DLD1 (cell line): ENCODE measurements around the gene AGBL4.

Experiments
- in situ Hi-C: cut with HindIII; loops from 2 replicates; pipeline ENCODE4 v1.10.0; 2017; ENCODE audit warnings: low sequenced_read_pairs

Gene AGBL4

GRCh38 chr1:48953617-48954016 is 1070.1 kb downstream of the AGBL4 start:
- in situ Hi-C loops, result no loop called here

DNA sequence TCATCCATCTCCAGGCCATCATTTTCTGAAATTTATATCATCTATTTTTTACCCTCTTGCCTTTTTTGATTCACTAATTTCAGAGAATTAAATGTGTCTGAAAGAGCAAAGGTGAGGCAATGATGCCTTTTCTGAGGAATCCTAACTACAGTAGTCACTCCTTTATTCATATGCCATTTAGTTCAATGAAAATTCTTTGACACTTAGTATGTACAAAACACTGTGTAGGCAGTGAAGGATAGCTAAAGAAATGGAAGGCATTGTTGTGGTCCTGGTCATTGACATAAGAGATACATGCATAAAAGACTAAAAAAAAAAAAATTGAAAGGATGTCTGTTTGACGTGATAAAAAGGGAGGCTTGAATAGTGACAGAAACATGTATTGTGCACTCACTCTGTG is 1075.2 kb downstream of the AGBL4 start:
- in situ Hi-C loops, result no loop called here

DNA sequence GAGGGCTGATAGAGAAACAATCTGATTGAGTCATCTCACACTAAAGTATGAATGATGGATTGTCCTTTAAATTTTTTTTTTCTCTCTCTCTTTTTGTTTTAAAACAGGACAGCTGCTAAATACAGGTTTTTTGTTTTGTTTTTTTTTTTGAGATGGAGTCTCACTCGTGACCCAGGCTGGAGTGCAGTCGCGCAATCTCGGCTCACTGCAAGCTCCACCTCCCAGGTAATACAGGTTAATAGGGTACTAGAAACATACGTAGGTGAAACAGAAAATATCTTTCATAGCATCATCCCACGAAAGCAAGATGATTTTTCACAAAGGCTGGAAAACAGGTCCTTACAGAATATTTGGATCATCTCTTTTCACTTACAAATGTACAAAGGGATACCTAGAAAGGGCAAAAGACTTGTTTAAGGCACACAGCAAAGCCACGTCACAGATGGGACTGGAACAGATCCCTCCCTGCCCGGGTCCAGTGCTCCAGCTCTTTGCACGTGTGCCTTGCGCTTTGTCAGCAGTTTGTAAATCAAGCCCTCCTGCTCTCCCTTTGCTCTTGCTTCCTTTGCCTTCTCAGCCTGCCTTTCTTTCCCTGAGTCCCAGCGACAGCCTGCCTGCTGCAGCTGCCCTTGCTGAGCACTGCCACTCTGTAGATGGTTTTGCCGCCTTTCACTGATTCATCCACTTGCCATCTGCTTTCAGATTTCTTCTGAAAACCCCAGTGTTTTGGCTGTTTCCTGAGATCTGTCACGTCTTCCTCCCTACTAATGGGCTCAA is 1075.8 kb downstream of the AGBL4 start:
- in situ Hi-C loops, result no loop called here

DNA sequence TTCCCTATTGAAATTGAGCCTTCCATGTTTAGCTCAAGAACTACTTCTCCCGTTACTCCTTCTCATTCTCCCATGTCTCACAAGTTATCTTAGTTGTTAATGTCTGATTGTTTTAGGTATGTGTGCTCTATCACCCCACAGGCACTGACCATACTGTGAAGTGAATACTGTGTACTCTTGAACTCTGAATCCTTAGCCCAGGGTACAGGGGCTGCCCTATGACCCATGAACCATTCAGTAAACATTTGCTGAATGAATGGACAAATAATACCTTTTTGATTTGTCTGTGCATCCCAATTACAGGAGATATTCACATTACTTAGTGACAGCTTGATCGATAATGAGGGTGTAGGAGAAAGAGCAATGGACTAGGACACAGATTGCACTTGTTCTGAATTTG is 1077.7 kb downstream of the AGBL4 start:
- in situ Hi-C loops, result no loop called here

GRCh38 chr1:48944811-48945210 is 1078.9 kb downstream of the AGBL4 start:
- in situ Hi-C loops, result no loop called here

GRCh38 chr1:48943826-48944225 is 1079.9 kb downstream of the AGBL4 start:
- in situ Hi-C loops, result no loop called here

DNA sequence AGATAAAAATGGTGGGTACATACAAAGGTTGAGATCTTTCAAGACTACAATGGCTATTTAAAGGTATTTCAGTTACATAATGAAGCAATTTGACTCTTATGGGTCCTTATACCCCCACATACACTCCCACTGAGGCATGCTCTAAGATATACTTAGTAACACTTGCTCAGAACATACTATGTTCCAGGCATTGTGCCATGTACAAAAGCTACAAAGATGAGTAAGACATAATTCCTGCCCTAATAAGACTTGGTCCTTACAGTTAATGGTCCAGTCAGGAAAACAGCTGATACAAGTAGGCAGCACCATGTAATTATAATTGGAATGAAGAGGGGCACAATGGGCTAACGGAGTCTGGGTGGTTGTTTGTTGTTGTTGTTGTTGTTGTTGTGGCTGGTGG is 1080.4 kb downstream of the AGBL4 start:
- in situ Hi-C loops, result no loop called here

- in situ Hi-C loops, result no loop called here
Observed at GRCh38 chr1:48940962-48941732, 1082.6 kb downstream of the AGBL4 start.

DNA sequence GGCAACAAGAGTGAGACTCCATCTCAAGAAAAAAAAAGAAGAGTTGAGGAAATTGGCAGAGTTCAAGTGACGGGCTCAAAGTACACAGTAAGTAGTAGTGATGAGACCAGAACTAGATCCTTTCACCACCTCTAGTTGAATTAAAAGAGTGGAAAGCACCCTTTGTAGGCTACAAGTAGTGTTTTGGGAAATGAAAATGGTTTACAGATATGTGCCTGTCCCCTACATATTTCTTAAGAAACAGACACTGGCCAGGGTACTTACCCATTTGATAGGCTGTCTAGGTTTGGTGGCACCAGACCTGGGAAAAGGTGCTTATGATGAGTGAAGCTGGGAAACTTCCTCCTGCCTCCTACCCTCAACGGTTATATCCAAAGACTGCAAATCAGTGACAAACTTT is 1083.4 kb downstream of the AGBL4 start:
- in situ Hi-C loops, result no loop called here

DNA sequence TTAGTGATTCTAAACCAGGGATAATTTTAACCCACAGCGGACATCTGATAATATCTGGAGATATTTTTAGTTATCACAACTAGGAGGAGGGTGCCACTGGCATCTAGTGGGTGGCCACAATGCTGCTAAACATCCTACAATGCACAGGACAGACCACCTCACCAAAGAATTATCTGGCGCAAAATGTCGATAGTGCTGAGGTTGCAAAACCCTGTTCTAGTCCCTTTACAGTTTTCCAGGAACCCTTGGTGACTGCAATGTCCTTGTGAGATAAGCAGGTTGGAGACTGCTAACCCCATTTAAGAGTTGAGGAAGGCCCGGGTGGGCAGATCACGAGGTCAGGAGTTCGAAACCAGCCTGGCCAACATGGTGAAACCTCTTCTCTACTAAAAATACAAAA is 1083.9 kb downstream of the AGBL4 start:
- in situ Hi-C loops, result no loop called here

DNA sequence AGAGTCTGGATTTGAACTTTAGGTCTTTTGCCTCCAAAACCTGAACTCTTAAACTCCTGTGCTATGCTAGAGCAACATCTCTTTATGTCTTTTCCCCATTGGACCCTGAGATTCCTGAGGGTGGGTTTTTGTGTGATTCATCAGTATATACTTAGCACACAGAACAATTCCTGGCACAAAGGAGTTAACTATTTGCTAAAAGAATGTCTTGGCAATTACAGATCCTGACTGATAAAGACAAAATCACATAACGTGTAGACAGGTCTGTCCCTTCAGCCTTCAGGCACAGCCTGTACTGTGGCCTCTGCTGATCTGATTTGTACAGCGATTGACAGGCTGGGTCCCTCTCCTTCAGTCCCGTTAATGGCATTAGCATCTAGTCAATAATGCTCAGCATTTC is 1084.7 kb downstream of the AGBL4 start:
- in situ Hi-C loops, result no loop called here

- in situ Hi-C loops, result no loop called here
Observed at GRCh38 chr1:48937732-48938131, 1086.0 kb downstream of the AGBL4 start.

DNA sequence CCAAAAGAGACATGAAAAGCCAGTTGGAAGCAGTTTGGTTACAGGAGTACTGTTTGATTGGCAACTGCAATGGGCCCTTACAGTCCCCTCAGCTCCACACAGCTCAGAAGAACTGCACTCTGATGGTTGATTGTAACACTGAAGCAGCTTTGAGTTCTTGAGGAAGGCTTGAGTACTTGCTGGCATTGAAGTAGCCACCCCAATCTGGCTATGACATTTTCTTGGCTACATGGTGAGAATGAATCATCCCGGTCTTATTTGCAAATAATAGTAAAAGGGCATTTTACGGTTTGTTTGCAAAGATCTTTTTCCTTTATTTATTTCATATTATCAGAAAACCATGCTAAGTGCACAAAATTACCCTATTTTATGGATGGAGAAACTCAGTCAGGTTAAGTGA is 1087.3 kb downstream of the AGBL4 start:
- in situ Hi-C loops, result no loop called here

GRCh38 chr1:48932366-48932765 is 1091.4 kb downstream of the AGBL4 start:
- in situ Hi-C loops, result no loop called here

DNA sequence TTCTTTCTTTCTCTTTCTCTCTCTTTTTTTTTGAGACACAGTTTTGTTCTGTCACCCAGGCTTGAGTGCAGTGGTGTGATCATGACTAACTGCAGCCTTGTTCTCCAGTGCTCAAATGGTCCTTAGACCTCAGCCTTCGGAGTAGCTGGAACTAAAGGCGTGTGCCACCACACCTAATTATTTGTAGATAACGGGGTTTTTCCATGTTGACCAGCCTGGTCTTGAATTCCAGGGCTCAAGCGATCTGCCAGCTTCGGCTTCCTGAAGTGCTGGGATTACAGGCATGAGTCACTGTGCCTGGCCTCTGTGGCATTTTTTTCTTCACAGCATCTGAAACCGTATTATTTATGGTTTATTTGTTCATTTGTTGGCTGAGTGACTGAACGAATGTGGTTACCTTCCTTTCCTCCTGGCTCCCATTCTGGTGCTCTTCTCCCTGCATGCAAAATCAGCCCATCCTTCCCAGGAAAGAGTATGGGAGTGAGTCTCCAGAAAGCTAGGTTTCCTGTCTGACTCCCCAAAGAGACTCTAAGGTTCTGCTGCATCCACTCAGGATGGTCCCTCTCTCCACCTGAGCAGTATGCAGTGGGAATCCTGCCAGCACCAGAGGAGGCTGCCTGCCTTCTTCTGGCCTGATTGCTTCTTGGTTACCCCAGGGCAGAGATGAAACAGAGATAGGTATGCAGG is 1092.1 kb downstream of the AGBL4 start:
- in situ Hi-C loops, result no loop called here

GRCh38 chr1:48930011-48930410 is 1093.7 kb downstream of the AGBL4 start:
- in situ Hi-C loops, result no loop called here

DNA sequence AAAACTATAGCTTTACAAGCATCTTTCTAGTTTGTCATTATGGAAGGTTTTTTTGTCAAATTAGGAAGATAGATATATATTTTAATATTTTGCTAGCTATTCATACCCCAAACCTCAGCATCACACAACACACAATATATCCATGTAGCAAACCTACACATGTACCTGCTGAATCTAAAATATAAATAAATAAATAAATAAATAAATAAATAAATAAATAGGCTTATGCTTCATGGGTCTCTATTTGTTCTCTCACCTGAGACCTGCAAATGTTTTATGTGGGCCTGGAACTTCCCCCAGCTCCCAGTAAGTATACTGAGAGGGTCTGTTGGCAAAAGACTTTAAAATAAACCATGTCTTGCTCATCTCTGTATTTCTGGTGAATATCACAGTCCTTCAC is 1099.7 kb downstream of the AGBL4 start:
- in situ Hi-C loops, result no loop called here

DNA sequence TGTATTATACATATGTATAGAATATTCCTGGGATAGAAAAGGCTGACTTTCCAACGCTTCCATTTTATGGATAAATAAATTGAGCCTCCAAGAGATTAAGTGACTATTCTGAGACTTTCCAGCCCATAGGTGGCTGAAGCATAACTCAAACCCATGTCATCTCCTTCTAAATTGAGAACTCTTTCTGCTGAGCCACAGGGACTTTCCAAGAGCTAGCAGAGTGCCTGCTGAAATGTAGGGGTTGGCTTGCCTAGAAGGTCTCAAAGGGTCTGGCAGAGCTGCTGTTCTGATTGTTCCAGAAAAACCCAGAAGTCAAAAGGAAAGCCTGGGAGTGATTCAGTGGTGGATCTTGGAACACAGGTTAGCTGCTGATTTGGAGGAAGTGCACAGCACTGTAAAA is 1100.6 kb downstream of the AGBL4 start:
- in situ Hi-C loops, result no loop called here

DNA sequence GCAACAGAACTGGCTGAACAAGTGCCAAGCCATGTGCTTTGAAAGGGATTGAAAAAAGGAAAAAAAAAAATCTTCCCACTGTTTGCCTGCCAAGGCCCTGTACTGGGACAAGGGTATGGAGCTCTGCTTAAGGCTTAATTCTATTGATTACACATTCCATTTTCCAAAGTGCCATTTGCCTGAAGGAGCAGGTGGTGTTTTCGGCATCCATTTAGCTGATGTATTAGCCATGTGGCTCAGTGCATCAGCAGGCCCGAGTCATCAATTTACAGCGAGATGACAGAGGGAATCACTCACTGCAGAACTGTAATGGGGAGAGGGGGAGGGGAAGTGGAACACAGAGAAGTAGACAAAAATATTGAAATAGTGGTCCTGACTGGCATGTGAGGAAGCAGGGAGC is 1102.9 kb downstream of the AGBL4 start:
- in situ Hi-C loops, result no loop called here

GRCh38 chr1:48917901-48918603 is 1105.7 kb downstream of the AGBL4 start:
- in situ Hi-C loops, result no loop called here

DNA sequence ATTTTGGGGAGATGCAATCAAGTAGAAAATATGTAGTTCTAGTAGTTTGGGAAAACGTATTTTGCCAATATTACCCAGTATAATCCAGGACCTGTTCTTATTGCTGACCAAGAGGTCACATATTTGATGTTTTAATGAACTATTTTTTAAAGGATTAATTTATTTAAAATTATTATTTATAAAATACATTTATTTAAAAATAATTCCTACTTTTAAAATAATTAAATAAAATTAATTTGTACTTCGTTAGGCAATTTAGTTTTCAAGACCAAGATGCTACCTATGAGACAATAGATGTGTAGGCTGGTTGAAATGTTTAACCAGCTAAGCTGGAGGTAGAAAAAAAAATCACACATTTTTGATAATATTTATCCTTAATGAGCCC is 1106.7 kb downstream of the AGBL4 start:
- in situ Hi-C loops, result no loop called here
